Upper lobe of left lung (tissue), 4 donors: Measurements from ENCODE around the gene POPDC3.

Experiments
- POLR2A ChIP-seq, 4 donors: fragments of 450-650 bp; IDR thresholded peaks; one replicate each; pipeline ENCODE4 v1.5.1; 2016 to 2017; ENCODE audit warnings: antibody characterized with exemption in 4 of 4, mild to moderate bottlenecking in 2 of 4
- TF ChIP-seq, protein P1 (sequence below), 6 experiments: fragments of 450-650 bp in 4 of 6; fragments of 200-600 bp in 2 of 6; sonication (generic) in 2 of 6; IDR thresholded peaks; one replicate each; pipeline ENCODE4 v1.5.1; 2016 to 2019; ENCODE audit warnings: antibody characterized with exemption in 6 of 6

DNA sequence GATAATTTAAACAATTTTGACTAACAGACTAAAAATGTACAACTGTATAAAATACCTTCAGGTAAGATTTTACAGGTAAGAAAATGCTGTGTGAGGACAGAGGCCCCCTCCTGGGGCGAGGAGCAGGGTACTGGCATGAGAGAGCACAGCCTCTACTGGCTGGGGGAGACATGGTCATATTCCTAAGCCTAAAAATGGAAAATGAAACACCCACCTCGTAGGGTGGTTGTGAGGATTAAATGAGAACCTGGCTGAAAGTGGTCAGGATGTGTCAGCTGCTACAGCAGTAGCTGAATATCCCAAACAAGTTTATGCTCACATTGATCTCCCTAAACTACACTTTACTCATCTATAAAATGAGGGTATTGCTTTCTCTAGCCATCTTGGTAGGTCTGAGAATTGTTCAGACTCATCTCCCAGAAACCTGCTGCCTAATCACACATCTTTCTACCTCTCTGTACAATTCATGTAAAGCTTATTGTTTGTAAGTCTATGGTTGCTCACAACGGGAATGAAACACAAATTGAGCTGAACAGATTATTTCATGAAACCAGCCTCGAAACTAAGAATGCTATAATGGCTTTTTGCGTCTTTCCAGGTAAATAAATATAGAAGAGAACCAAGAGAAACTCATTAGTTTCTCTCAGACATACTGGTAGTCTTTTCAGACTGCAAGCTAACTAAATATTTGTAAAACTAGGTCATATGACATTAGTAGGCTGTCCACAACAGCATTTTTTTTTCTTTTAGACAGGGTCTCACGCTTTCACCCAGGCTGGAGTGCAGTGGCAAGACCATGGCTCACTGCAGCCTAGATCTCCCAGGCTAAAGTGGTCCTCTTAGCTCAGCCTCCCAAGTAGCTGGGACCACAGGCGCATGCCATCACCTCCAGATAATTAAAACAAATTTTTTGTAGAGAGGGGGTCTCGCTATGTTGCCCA lies 69.6 kb downstream of the POPDC3 start:
- TF ChIP-seq, protein P1, sequence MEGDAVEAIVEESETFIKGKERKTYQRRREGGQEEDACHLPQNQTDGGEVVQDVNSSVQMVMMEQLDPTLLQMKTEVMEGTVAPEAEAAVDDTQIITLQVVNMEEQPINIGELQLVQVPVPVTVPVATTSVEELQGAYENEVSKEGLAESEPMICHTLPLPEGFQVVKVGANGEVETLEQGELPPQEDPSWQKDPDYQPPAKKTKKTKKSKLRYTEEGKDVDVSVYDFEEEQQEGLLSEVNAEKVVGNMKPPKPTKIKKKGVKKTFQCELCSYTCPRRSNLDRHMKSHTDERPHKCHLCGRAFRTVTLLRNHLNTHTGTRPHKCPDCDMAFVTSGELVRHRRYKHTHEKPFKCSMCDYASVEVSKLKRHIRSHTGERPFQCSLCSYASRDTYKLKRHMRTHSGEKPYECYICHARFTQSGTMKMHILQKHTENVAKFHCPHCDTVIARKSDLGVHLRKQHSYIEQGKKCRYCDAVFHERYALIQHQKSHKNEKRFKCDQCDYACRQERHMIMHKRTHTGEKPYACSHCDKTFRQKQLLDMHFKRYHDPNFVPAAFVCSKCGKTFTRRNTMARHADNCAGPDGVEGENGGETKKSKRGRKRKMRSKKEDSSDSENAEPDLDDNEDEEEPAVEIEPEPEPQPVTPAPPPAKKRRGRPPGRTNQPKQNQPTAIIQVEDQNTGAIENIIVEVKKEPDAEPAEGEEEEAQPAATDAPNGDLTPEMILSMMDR (IDR thresholded peaks at IDR 0.05), result no peak
- TF ChIP-seq POLR2A (IDR thresholded peaks at IDR 0.05), result no peak
